HG03457 (cell line): ENCODE data around the gene KAZN.

Experiments used
- ATAC-seq: cut with Tn5 transposase; IDR thresholded peaks from one replicate; pipeline ENCODE4 v1.9.1; 2021; ENCODE audit warnings: moderate number of reproducible peaks; ENCODE audit not compliant: unreplicated experiment

The KAZN gene

DNA sequence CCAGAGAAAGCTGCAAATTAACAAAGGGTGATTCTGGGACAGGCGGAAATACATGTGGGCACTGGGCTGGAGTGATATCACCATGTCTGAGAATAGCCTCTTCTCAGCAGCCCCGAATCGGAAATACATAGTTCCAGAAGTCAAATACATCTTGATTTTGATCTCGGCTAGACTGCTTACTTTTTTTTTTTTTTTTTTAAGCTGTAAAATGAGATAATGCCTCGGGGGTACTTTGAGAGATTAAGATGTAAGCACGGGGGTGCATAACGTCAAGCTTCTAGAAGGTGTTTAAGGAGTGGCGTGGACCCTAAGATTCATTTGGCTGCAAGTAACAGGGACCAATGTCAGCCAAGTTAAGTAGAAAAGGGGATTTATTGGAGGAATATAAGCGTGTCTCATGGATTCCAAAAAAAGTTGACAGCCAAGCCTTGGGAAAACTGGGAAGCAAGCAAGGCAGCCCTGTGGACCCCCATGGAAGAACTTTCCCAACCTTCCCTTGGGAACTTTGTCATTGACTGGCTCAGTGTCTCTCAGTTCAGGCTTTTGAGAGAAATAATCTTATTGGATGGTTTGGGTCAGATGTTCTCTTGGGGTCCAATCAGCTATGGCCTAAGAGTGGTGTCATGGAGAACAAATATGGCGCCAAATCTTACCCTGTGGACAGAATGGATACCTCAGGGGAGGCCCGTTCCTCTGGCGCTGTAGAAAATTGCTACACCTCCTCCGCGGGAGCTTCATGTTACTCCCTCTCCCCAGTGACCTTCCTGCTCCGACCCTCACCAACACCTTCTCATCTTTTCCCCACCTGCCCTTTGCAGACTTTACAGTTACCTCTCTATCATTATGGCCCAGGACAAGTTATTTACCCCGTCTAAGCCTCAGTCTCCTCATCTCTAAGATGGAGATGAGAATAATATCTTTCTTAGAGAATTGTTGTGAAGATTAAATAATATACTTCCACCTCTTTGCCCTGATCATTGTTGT is 186.6 kb downstream of the KAZN start:
- no peak for ATAC-seq

DNA sequence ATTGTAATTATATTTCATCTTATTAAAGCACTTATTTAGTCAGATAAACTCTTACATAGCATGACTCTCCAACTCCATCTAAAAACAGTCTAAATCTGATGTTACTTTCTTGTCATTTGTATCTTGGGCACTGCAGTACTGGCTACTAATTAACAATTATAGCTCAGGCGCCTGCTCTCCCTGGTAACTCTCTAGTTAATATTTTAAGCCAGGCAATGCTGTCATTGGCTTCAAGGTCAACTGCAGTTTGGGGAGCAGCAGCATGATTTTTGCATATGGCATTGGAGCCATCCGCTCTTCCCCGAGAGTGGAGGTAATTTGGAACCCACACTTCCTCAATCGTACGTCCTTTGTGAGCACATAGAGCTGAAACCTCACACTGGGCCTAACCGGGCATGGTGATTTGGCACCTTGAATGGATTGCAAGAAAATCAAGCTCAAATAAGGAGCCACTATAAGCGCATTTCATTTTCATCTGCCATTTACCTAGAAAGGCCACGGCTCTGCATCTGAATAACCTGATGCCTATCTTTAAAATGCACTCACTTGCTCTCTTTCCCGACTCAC is 187.7 kb downstream of the KAZN start:
- no peak for ATAC-seq

DNA sequence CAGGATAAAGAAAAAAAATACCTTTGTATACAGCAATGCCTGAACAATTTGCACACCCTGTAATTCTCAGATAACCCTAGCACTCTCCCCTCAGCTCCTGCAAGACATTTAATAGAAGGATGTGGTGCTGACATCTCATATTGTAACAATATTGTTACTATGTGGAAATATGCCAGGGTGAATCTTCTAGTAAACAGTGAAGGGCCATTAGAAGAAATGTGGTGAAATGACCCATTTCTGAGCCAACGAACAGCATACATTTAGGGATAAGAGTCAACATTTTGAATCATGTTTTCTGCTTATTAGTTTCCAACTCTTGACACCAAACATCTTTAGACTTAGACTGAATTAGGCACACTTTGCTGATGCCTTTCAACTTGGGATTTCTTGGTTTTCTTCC is 188.2 kb downstream of the KAZN start:
- no peak for ATAC-seq

DNA sequence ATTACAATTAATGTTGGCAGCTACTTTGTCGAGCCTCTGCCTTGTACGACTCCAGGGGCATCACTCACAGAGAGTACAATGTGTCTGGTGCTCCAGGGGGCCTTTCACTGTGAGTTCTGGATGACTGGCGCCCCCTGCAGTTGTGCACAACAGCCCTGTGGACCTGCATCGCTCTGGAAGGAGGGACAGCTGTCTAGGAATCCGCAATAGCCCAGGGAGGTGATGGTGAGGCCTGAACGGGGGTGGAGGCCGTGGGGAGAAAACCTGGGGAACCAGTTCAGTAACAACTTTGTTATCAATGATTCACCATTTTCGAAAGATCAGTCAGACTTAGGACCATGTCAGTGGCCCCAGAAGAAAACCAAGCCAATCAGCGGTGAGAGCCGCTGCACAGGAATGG is 189.1 kb downstream of the KAZN start:
- no peak for ATAC-seq

DNA sequence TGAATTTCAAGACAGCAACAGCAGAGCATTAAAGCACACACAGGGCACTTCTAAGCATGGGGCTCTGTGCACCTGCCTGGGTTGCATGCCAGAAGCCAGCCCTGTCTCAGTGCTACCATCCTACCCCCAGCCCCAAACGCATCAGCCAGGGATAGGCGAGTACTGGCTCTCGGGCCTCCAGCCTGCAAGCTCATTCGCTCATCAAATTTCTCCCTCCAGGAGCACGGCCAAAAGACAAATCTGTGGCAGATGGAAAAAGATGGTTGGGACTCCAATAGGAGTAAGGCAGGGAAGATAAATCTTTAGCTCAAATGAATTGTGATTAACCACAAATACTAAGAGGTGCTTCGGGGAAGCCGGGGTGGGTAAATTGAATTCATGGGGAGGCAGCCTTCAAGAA is 189.6 kb downstream of the KAZN start:
- ATAC-seq: no peak

DNA sequence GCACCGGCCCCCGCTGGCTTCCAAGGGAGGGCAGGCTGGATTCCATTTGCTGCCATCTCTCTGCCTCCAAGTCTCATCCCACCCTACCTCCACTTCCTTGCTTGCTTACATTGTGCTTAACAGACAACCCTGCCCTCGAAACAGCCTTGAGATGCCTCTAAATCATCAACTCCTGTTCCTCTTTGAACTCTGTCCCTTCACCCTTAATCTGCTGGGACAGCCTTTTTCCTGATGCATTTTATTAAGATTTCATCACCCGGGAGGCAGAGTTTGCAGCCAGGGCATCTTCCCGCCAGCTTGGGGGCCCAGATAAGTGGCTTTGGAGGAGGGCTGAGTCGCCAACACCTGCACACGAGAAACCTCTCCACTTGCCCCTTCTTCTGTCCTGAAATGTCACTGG is 192.5 kb downstream of the KAZN start:
- no peak for ATAC-seq

DNA sequence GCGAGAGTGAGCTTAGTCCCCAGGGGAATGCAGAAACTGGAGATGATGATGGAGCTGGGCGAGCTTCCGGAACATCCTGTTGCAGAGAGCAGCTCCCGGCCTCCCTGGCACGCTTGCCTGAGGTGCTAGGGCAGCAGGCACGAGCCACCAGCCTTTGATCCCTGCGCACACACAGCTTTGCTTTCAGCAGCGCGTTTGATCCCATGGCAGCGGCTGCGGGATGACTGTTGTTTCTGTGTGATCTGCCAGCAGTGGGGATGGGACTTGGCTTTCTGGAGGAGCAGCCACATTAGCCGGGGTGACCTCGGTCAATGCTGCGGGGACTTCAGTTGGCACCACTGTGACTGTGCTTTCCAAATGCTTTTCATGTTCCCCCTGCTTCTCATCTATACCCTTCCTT is 193.2 kb downstream of the KAZN start:
- ATAC-seq: no peak

DNA sequence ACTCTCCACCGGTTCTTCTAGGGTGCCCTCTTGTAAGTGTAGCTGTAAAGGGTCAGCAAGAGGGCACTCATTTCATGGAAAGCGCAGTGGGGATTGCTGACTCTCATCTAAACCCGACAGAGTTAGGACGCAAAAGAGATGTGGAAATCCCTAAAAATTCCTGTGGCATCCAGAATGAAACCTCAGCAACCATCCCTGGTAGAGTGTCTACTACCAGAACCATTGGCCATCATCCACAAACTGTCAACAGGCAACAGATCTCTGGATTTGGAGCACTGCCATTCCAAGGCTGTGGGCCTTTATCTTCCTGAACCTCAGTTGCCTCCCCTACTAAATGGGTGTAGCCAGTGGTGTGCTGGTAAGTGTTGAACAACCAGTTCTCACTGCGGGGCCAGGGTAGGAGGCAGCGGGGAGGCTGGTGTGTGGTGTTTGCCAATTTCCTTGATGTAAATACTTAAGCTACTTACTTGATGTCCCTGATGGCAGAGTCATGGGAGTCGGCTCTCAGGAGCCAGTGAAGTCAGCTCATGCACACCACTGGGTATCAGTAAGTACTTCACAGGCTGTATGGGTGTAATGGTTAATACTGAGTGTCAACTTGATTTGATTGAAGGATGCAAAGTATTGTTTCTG is 195.8 kb downstream of the KAZN start:
- no peak for ATAC-seq

DNA sequence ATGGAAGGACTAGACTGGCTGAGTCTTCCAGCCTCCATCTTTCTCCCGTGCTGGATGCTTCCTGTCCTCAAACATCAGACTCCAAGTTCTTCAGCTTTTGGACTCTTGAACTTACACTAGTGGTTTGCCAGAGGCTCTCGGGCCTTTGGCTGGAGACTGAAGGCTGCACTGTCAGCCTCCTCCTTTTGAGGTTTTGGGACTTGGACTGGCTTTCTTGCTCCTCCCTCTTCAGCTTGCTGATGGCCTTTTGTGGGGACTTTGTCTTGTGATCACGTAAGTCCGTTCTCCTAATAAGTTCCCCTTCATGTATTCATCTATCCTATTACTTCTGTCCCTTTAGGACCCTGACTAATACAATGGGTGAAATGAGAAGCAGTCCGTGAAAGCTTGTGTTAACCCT is 196.4 kb downstream of the KAZN start:
- no peak for ATAC-seq

DNA sequence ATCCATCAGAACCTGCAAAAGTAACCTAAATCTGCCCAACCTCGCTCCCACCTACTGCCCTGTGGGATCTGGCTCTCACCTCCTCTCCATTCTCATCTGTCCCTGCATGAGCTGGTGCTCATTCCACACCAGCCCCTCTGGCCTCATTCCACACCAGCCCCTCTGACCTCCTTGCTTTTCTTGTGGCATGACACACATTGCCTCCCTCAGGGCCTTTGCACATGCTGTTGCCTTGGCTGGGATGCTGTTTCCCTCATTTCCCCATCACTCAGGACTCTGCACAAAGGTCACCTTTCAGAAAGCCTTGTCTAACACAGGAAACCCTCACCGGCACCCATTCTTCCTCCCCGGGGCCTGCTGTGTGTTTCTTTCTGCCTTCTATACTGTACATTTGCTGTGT is 197.1 kb downstream of the KAZN start:
- ATAC-seq: no peak

DNA sequence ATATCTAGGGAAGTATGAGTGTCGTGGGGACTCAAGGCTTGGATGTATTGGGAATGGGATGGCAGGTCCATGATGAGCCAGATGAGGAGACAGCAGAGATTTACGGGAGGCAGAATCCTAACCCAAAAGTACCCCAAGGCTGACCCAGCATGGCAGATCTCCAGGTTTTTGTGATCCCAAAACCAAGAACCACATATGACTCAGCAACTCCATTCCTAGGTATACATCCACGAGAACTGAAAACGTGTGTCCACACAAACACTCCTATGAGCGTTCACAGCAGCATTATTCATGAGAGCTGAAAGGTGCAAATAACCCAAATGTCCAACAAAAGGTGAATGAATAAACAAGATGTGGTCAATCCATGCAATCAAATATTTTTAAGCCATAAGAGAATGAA is 201.5 kb downstream of the KAZN start:
- no peak for ATAC-seq

DNA sequence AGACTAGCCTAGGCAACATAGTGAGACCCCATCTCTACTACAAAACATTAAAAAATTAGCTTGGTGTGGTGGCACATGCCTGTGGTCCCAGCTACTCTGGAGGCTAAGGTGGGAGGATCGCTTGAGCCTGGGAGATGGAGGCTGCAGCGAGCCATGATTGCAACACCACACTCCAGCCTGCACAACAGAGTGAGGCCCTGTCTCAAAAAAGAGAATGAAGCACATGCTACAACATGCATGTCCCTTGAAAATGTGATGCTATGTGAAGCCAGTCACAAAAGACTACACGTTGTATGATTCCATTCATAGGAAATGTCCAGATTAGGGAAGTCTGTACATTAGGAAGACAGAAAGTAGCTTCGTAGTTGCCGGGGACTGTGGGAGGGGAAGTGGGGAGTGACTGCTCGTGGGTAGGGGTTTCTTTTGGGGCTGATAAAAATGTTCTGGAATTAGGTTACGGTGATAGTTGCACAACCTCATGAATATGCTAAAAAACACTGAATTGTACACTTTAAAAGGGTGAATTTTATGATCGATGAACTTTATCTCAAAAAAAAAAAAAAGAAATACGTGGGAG is 202.1 kb downstream of the KAZN start:
- no peak for ATAC-seq

DNA sequence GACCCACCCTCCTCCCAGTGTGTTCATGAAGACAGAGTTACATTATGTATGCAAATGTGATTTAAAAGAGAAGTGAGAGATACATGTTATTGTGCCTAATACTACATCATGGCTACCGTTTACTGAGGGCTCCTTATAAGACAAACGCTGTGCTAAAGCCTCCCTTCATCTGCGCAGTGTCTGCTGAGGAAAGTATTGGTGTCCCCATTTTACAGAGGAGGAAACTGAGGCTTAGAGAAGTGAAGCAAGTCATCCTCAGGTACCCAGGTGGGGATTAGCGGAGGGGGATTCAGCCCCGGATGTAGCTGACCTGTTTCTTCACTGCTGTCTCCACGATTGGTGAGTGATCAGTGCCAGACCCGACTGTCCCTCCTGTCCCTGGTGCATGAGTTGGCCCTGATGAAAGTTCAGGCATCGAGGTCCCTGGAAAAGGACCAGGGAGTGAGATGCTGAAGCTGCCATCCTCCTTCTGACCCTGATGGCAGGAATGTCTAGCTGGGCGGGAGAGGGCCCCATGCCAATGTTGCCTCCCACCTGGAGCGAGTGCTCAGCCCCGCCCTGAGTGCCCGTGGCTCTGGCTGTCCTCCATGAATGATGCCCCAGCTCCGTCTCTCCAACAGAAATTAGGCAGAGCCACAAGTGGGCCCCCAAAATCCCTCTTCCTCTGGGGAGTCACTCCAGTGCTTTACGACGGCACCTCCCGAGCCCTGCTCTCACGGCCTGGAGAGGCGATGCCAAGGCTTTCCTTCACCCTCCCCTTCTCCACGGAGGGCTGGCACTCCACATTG is 204.7 kb downstream of the KAZN start:
- no peak for ATAC-seq

DNA sequence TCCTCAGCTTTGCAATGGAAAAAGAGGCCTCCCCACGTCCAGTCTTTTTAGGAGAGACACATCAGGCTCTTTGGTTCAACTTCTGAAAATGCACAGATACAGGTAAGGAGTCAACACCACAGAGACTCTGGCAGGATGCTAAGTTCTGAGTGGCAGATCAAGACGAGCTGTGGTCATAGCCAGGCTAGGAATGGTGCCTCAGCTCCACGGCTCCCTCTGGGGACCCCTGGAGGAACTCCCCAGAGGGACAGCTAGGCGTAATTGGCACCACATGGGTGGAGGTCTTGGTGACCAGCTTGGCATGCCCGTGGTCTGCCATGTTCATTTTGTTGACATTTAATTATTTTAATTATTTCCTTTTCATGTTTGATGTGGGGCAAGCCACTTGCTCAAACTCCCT is 206.1 kb downstream of the KAZN start:
- ATAC-seq: no peak

DNA sequence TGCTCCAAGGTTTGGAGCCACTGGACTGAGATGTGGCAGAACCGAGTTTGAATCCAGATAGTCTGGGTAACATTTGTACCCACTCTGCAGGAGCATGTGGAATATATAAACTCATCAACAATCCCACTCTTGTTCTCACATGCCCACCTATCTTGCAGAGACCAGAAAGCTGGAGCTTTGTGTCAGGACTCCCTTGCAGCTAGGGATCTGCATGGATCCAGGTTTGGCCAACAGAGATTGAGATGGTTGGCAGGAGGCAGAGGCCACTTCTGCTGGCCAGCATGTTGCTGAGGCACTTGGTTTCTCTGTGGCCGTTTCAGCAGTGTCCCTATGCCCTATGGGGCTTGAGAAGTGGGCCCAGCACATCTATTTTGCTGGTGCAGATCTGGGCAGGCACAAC is 208.3 kb downstream of the KAZN start:
- no peak for ATAC-seq

DNA sequence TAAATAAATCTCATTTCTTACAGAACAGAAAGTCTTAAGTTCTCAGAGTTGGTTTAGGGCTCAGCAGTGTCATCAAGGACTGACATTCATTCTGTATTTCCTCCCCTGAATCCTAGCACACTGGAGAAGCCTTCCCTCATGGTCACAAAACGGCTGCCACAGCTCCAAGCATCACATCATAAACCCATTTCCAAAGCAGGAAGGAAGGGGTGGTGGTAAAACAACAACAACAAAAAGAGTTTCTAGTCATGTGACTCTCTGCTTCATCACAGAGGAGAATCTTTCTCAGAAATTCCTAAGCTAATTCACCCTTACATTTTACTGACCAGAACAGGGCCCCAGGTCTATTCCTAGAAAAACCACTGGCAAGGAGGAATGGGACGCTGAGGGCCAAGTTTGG is 210.3 kb downstream of the KAZN start:
- ATAC-seq: no peak

DNA sequence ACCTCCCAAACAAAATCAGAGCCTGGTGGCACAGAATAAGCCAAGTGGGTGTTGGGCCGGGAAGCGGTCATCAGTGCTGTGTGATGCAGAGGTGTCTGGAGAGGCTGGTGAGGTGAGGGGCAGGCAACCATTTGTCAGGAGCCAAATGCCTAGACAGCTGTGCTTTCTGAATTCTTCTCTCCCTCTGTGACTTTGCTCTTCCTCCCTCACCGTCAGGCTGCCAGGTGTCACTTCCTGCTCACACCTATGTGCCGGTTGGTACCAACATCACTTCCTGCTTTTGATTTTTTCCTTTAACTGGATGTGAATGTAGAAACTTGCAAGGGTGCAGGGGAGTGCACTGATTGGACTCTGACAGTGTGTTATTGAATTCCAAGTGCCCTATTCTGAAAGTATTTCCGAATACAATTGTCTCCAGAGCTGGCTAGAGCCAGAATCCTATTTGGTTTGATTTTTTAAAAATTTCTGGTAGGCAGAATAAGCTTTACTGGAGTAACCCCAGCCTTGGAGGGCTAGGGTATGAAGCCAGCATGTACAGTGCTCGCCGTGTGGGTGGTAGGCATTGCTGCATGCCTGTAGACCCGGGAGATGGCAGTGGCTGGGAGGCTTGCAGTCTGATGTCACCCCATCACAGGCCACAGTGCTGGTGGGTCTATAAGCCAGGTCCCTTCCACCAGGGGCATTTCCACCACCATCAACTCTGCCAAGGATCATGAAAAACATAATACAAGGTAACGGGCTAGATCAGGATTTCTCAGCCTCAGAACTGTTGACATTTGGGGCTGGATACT is 210.9 kb downstream of the KAZN start:
- ATAC-seq: no peak

DNA sequence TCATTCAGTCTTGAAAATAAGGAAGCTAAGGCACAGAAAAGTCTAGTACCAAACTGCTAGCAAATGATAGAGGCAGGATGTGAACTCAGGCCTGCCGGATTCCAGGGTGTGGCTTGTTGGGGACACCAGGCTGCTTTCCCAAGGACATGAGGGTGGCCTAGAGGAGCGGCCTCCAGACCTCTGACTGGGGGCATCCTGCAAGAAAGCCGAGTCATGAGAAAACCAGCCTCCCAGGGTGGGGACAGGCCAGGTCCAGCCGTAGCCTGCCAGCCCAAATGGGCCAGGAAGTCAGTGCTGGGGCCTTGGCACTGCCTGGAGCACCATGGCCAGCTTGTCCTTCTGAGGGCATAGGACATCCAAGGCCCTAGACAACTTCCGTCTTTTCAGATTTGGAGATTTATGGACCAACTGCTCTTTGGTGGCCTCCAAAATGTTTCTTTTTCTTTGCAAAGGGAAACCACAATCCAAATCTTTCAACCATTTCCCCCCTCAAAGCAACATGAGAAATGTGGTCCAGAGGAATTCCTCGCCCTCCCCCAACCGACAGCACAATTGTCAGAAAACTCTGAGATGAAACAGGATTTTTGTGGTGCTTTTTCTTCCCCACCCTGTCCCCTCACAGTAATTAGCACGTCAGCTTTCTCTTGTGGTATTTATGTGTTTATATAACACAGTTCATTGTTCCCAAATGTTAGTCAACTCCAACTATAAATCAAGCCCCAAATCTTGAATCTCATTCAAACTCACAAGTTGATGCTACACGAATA is 212.3 kb downstream of the KAZN start:
- ATAC-seq: no peak

DNA sequence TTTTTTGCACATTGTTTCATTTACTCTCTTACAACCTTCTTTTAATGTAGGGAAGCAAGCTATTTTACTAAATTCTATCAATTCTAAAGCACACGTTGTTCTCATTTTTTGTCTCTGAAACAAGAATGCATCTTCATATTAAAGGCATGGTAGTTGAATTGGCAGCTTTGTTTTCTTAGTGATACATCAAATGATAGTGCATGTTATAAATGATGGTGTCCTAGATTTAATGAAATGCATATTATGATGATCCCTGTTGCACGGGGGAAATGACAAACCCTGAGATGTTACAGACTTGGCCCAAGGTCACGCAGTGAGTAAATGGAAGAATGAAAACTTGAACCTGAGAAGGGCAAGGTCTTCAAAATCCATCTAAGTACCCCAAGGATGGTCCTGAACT is 213.1 kb downstream of the KAZN start:
- no peak for ATAC-seq
